ENCODE measurements around the gene PHLDB2. TPM values are rescaled to one million over a fixed set of nuclear protein-coding genes. Genes with fewer than 3 reads are reported as not detected.

The PHLDB2 gene
- total RNA-seq, 4 donors from 2014 or later, result 63.6 to 154 (median 107) TPM

GRCh38 chr3:111828530-111828929 is 30.5 kb upstream of the PHLDB2 start:
- H3K36me3 ChIP-seq, result no peaks in the 10 kb centered on the region
- no peak for TF ChIP-seq POLR2A (IDR thresholded peaks at IDR 0.05; ENCODE audit: low read depth)
- TF ChIP-seq POLR2AphosphoS5 (IDR thresholded peaks at IDR 0.05), result no peak
- no peak for TF ChIP-seq CTCF (IDR thresholded peaks at IDR 0.05)
- no peak for TF ChIP-seq EP300 (IDR thresholded peaks at IDR 0.05)
- intact Hi-C loops (cut with DNase I), result no loop called here
- H3K9me3 ChIP-seq, result no peaks in the 10 kb centered on the region
- peaks cover 0 to 5% (median 0%) of the 10 kb centered on the region in 4 donors for H3K4me1 ChIP-seq
- no peaks in the 10 kb centered on the region for H3K27me3 ChIP-seq
- H3K27ac ChIP-seq (replicated peaks in 1 of 4), result no peak overlapping the region
- H3K4me3 ChIP-seq, result no peak overlapping the region
- WGBS, result 93% methylated on average over 6 of the region's 6 CpGs
- DNase-seq (ENCODE audit: extremely low spot score), result no peak

DNA sequence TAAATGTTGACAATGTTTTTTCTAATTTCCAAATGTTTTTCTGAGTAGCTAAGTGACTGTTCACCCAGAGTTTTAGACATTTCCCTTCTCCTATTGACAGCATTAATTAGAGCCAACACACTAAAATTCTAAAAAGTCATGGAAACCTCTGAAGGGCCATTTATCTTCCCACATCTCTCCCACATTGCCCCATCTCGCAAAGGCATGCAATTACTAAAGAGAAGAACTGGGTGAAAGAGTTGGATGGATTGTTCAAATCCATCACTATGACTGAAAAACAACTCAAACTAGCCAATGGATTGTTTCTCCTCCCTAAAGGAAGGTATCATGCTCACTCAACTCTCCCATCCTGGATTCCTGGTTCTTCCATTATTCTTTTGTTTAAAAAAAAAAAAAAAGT is 30.0 kb upstream of the PHLDB2 start:
- intact Hi-C loops (cut with DNase I), result no loop called here
- no peak overlapping the region for H3K4me3 ChIP-seq
- H3K36me3 ChIP-seq, result no peaks in the 10 kb centered on the region
- WGBS, result 80% methylated on average over 1 of the region's 1 CpG
- no peaks in the 10 kb centered on the region for H3K27me3 ChIP-seq
- peaks cover 0 to 4% (median 0%) of the 10 kb centered on the region in 4 donors for H3K4me1 ChIP-seq
- no peak for DNase-seq (ENCODE audit: extremely low spot score)
- no peak for TF ChIP-seq EP300 (IDR thresholded peaks at IDR 0.05)
- TF ChIP-seq CTCF (IDR thresholded peaks at IDR 0.05), result no peak
- no peak for TF ChIP-seq POLR2A (IDR thresholded peaks at IDR 0.05; ENCODE audit: low read depth)
- TF ChIP-seq POLR2AphosphoS5 (IDR thresholded peaks at IDR 0.05), result no peak
- H3K27ac ChIP-seq (replicated peaks in 1 of 4), result no peak overlapping the region
- H3K9me3 ChIP-seq, result no peaks in the 10 kb centered on the region

GRCh38 chr3:111831840-111832239 is 27.2 kb upstream of the PHLDB2 start:
- Histone ChIP-seq H3K27me3 (no peaks in the 10 kb centered on the region), H3K4me1 (no peaks in the 10 kb centered on the region), H3K4me3 (no peak overlapping the region), H3K36me3 (no peaks in the 10 kb centered on the region), H3K27ac (replicated peaks in 1 of 4) (no peak overlapping the region), H3K9me3 (no peaks in the 10 kb centered on the region)
- TF ChIP-seq EP300 (IDR thresholded peaks at IDR 0.05) (no peak), CTCF (IDR thresholded peaks at IDR 0.05) (no peak), POLR2A (IDR thresholded peaks at IDR 0.05; ENCODE audit: low read depth) (no peak), POLR2AphosphoS5 (IDR thresholded peaks at IDR 0.05) (no peak)
- DNase-seq (ENCODE audit: extremely low spot score), result peak; percentile 66
- intact Hi-C loops (cut with DNase I), result no loop called here

DNA sequence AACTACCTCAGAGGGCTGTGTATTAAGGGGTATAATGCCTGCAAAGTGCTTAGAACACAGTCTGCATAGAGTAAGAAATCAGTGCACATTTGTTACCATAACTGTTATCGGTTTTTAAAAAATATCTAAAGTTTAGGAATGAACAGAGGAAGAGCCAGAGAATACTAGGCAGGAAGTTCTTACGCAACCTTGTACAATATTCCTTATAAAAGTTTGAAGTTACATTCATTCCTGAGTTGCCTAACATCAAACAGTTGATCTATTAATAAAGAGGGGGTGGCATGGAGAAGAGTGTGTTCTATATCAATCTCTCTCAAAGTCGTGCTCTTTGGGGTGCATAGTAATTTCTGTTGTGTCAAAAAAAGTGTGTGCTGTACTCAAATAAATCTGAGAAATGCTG is 22.0 kb upstream of the PHLDB2 start:
- no peak overlapping the region for H3K4me3 ChIP-seq
- no peaks in the 10 kb centered on the region for H3K36me3 ChIP-seq
- intact Hi-C loops (cut with DNase I), result no loop called here
- H3K27ac ChIP-seq (replicated peaks in 1 of 4), result no peak overlapping the region
- no peak for TF ChIP-seq EP300 (IDR thresholded peaks at IDR 0.05)
- TF ChIP-seq POLR2AphosphoS5 (IDR thresholded peaks at IDR 0.05), result no peak
- no peak for TF ChIP-seq CTCF (IDR thresholded peaks at IDR 0.05)
- no peak for TF ChIP-seq POLR2A (IDR thresholded peaks at IDR 0.05; ENCODE audit: low read depth)
- no peaks in the 10 kb centered on the region for H3K4me1 ChIP-seq
- 61% methylated on average over 3 of the region's 3 CpGs for WGBS
- H3K27me3 ChIP-seq, result no peaks in the 10 kb centered on the region
- DNase-seq (ENCODE audit: extremely low spot score), result no peak
- no peaks in the 10 kb centered on the region for H3K9me3 ChIP-seq

DNA sequence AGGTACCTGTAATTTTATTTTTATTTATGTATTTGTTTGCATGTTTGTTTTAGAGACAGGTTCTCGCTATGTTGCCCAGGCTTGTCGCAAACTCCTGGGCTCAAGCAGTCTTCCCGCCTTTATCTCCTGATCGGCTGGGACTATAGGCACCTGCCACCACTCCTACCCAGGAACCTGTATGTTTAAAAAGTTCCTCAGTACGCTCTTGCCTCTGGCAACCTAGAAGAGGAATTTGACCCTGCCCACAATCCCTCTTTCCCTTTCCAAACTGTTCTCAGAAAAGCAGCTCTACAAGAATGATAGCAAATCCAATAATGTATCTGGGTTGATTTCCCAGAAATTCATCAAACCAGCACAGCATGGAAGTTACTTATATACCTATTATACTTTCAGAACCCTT is 20.9 kb upstream of the PHLDB2 start:
- Histone ChIP-seq H3K4me3 (no peak overlapping the region), H3K36me3 (no peaks in the 10 kb centered on the region), H3K27ac (replicated peaks in 1 of 4) (no peak overlapping the region), H3K4me1 (no peaks in the 10 kb centered on the region), H3K9me3 (no peaks in the 10 kb centered on the region), H3K27me3 (no peaks in the 10 kb centered on the region)
- DNase-seq (ENCODE audit: extremely low spot score), result no peak
- 91% methylated on average over 5 of the region's 5 CpGs for WGBS
- intact Hi-C loops (cut with DNase I), result no loop called here
- TF ChIP-seq POLR2A (IDR thresholded peaks at IDR 0.05; ENCODE audit: low read depth), result no peak

All from esophagus muscularis mucosa (tissue), 4 donors.